Epithelial cell of proximal tubule (primary cell): ENCODE data around the gene LEMD1. TPM values are rescaled to one million over a fixed set of nuclear protein-coding genes. Genes with fewer than 3 reads are reported as not detected.

Experiments
- DNase-seq: peaks from one replicate; pipeline ENCODE4 v3.0.0-alpha.2; 2011; ENCODE audit warnings: low read depth
- H3K4me3 ChIP-seq: 2 replicates; pipeline ENCODE4 v1.5.1; 2011; ENCODE audit warnings: low read depth, mild to moderate bottlenecking, low read length
- total RNA-seq: library from RNA; depleted of rRNA; stranded (reverse); fragments of >200 nt; gene quantifications from 2 replicates; pipeline ENCODE4 v1.2.3, GENCODE V29; 2015
- TF ChIP-seq, protein P1 (sequence below): conservative IDR thresholded peaks from 2 replicates; pipeline ENCODE4 v1.5.1; 2012; ENCODE audit warnings: low read depth, mild to moderate bottlenecking, low read length

LEMD1 gene
- total RNA-seq, 1 donor from 2014 or later: 0.52 TPM

DNA sequence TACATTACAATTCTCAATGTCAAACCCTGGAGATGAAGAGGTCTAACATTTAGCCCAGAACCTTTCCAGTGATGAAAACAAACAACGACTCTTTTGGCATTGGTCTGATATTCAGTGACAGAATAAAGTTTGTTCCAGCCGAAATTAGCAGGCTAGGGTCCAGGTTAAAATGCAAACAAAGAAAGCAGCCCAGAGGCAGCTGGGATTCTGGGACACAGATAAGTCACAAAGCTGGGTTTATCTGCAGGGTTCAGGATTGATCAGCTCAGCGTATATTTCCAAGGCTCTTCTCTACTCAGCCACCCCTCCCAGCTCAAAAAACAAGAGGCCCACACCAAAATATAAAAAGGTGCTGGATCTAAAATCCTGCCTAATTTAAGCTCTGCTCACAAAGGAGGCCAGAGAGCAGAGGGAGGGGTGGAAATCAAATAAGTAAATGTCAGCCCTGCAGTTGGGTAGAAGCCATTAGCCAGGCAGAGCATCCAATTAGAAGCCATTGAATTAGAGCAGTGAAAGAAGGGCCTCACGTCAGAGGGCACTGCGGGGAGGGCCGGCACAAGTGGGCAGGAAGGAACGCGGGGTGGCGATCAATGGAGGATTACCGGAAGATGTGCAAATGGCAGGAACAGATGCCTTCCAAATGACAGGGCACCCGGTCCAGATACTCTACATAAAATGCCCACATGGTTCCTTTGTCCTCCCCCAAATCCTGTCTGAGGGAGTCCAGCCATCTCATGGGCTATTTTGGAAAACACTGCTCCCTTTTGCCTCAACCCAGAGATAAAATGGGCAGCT, 61.9 kb downstream of the LEMD1 start:
- TF ChIP-seq, protein P1, sequence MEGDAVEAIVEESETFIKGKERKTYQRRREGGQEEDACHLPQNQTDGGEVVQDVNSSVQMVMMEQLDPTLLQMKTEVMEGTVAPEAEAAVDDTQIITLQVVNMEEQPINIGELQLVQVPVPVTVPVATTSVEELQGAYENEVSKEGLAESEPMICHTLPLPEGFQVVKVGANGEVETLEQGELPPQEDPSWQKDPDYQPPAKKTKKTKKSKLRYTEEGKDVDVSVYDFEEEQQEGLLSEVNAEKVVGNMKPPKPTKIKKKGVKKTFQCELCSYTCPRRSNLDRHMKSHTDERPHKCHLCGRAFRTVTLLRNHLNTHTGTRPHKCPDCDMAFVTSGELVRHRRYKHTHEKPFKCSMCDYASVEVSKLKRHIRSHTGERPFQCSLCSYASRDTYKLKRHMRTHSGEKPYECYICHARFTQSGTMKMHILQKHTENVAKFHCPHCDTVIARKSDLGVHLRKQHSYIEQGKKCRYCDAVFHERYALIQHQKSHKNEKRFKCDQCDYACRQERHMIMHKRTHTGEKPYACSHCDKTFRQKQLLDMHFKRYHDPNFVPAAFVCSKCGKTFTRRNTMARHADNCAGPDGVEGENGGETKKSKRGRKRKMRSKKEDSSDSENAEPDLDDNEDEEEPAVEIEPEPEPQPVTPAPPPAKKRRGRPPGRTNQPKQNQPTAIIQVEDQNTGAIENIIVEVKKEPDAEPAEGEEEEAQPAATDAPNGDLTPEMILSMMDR: no peak
- no peak overlapping the region for H3K4me3 ChIP-seq
- DNase-seq: no peak

- TF ChIP-seq, protein P1: no peak
- no peak overlapping the region for H3K4me3 ChIP-seq
- DNase-seq: no peak
Observed at GRCh38 chr1:205358579-205358978, 63.3 kb downstream of the LEMD1 start.

GRCh38 chr1:205357567-205357966, 64.3 kb downstream of the LEMD1 start:
- H3K4me3 ChIP-seq: no peak overlapping the region
- no peak for DNase-seq
- TF ChIP-seq, protein P1: no peak

DNA sequence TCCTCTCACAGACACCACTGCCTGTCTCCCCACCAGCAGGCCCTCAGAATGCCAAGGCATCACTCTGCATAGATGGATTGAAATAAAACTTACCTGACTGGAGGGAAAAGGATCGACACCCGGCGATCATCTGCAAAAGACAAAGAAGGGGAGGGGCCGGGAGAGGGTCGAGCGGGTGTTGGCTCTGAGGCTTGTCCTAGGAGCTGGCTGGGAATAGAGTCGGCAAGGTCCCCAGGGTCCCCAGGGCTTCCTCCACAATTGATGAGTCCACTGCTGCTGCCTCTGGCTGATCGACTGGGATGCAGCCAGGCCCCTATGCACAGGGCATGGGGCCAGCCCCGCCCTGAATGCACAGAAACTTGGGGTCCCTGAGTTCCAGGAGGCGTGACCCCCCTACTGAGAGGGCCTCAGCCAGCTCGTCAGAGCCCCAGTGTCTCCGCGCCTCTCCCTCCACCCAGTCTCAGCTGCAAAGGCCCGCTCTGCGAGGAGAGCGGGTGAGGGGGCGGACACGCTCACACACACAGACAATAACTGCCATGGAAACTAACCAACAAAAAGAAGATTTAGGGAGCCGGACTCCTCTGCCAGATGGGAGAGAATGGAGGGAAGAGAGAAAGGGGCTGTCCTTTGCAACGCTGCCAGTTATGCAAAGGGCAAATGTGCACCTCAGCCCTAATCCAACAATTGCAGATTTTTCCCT, 65.3 kb downstream of the LEMD1 start, which contains the start of gene KLHDC8A:
Gene KLHDC8A, minus strand, starts transcription at position 483 of the 700 bp plus-strand sequence. CDS start 13,318 bp downstream, outside the sequence.
- DNase-seq: no peak
- TF ChIP-seq, protein P1: no peak
- no peak within 1 kb of the TSS for H3K4me3 ChIP-seq

DNA sequence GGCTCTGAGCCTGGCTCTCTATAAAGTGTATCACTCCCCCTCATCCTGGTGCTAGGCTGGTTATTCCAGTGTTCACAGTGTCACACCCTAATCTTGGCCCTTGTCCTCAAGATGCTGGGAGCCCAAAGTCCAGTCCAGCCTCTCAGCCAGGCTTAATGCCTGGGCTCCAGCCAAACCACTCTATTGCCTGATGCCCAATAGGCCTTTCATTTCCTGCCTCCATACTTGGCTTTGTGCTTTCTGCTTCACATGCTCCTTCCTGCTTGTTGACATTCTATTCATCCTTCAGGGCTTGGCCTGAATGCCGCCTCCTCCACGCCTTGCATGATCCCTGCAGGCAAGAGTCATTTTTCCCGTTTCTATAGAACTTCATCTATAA, 66.8 kb downstream of the LEMD1 start:
- no peak for DNase-seq
- H3K4me3 ChIP-seq: no peak overlapping the region
- TF ChIP-seq, protein P1: no peak

GRCh38 chr1:205354259-205355074, 67.4 kb downstream of the LEMD1 start:
- no peak overlapping the region for H3K4me3 ChIP-seq
- TF ChIP-seq, protein P1: peak; percentile 88
- no peak for DNase-seq
